Activated CD8-positive, alpha-beta memory T cell treated with anti-CD3 and anti-CD28 coated beads, Interleukin-2, amount 50 U/mL, for 1 hour (primary cell): ENCODE data around the gene AXIN1.
"Not testable (repeated sequence)": the region's sequence is repeated elsewhere in the genome, so short reads cannot be mapped to it uniquely, and the experiment has no call there.

Experiments
- DNase-seq: peaks from one replicate; pipeline ENCODE4 v3.0.0-alpha.2; 2020; ENCODE audit errors: extremely low read depth

AXIN1 gene, protein sequence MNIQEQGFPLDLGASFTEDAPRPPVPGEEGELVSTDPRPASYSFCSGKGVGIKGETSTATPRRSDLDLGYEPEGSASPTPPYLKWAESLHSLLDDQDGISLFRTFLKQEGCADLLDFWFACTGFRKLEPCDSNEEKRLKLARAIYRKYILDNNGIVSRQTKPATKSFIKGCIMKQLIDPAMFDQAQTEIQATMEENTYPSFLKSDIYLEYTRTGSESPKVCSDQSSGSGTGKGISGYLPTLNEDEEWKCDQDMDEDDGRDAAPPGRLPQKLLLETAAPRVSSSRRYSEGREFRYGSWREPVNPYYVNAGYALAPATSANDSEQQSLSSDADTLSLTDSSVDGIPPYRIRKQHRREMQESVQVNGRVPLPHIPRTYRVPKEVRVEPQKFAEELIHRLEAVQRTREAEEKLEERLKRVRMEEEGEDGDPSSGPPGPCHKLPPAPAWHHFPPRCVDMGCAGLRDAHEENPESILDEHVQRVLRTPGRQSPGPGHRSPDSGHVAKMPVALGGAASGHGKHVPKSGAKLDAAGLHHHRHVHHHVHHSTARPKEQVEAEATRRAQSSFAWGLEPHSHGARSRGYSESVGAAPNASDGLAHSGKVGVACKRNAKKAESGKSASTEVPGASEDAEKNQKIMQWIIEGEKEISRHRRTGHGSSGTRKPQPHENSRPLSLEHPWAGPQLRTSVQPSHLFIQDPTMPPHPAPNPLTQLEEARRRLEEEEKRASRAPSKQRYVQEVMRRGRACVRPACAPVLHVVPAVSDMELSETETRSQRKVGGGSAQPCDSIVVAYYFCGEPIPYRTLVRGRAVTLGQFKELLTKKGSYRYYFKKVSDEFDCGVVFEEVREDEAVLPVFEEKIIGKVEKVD

DNA sequence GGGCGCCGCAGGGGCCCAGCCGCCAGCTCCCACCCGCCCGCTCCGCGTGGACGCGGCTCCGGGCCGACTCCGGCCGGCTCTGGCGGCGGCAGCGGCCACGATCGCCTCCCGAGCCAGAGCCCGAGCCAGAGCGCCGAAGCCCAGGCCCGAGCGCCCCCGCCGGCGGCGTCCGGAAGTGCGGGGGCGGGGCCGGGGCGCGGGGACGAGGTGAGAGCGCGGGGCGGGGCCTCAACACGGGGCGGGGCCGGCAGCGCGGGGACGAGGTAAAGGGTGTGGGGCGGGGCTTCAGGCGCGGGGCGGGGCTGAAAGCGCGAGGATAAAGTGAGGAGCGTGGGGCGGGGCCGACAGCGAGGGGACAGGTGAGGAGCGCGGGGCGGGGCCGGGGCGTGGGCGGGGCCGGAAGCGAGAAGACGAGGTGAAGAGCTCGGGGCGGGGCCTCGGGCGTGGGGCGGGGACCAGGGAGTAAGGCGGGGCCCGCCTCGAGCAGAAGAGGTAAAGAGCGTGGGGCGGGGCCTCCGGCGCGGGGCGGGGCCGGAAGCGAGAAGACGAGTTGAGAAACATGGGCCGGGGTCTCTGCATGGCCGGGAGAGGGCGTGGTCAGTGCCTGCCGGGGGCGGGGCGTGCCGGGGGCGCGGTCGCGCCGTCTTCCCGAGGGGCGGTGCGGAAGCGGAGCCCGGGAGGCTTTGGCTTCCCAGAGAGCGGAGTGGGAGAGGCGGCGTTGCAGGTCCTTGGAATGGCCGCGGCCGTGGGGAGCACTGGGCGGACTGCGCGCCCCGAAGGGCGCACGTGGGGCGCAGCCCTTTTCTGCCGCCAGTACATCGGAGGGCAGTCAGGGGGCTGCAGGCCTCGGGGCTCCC is at the start of gene AXIN1:
AXIN1 (minus strand) TSS at position 177 of the 857 bp plus-strand sequence. CDS start 5,698 bp downstream, outside the sequence.
- DNase-seq = peak; percentile 100

DNA sequence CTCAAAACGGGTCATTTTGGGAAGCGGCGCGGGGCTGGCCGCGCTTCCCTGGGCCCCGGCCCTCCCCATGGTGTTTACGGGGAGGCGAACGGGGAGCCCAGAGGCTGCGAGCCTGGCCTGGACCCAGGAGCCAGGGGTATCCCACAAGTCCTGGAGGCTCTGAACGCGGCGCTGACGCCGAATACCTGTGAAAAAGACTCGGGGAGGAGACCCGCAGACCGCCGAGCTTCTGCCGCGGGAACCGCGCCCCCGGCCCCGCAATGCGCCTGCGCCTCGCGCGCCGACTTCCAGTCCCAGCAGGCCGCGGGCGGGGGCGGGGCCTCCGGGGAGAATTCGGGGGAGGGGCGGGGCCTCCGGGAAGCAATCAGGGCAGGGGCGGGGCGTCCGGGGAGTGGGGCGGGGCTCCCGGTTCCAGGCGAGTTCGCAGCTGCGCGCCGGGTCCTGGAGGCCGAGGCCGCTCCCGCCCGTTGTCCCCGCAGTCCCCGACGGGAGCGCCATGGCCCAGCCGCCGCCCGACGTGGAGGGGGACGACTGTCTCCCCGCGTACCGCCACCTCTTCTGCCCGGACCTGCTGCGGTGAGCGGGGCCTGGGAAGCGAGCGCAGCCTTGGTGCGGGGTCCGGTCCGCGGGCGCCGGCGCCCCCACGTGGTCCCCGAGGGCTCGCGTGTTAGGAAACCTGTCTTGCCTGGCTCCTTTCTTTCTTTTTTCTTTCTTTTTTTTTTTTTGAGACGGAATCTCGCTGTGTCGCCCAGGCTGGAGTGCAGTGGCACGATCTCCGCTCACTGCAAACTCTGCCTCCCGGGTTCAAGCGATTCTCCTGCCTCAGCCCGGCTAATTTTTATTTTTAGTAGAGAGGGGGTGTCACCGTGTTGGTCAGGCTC is 49.2 kb upstream of the AXIN1 start, which contains the start of gene DECR2:
DECR2 (plus strand) TSS at position 418 of the 881 bp plus-strand sequence; CDS start at position 497, 79 bp downstream.
- DNase-seq = peak; percentile 93

DNA sequence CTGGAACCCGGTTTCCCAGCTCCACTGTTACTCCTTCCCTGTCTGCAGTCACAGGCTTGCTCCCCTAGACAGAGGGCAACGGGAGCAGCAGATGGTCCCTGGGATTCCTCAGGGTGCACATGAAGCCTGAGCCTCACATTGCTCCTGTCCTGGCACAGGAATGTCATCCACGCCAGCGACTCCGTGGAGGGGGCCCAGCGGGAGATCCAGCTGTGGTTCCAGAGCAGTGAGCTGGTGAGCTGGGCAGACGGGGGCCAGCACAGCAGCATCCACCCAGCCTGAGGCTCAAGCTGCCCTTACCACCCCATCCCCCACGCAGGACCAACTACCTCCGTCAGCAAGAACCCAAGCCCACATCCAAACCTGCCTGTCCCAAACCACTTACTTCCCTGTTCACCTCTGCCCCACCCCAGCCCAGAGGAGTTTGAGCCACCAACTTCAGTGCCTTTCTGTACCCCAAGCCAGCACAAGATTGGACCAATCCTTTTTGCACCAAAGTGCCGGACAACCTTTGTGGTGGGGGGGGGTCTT is 47.6 kb upstream of the AXIN1 start:
- DNase-seq = no peak

DNA sequence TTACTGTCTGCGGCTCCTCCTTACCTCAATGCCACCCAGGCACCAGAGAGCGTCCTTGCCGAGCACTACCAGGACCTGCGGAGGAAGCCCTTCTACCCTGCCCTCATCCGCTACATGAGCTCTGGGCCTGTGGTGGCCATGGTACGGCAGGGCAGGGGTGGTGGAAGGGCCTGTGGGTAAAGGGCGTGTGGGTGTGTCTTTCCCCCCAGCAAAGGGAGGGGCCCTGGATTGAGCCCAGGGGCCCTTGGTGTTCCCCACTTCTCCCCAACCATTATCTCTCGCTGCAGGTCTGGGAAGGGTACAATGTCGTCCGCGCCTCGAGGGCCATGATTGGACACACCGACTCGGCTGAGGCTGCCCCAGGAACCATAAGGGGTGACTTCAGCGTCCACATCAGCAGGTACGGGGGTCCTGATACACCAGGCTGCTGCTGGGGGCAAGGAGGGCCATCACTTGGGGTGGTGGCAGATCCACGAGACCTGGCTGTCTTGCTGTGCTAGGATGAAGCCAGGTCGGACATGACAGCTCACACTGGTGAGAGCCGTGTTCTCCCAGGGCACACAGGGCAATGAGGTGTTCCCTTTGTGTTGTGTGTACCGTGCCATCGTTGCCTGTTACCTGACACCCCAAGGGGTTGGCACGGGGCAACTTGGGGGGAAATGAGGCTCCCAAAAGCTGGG is 47.0 kb upstream of the AXIN1 start:
- no peak for DNase-seq

DNA sequence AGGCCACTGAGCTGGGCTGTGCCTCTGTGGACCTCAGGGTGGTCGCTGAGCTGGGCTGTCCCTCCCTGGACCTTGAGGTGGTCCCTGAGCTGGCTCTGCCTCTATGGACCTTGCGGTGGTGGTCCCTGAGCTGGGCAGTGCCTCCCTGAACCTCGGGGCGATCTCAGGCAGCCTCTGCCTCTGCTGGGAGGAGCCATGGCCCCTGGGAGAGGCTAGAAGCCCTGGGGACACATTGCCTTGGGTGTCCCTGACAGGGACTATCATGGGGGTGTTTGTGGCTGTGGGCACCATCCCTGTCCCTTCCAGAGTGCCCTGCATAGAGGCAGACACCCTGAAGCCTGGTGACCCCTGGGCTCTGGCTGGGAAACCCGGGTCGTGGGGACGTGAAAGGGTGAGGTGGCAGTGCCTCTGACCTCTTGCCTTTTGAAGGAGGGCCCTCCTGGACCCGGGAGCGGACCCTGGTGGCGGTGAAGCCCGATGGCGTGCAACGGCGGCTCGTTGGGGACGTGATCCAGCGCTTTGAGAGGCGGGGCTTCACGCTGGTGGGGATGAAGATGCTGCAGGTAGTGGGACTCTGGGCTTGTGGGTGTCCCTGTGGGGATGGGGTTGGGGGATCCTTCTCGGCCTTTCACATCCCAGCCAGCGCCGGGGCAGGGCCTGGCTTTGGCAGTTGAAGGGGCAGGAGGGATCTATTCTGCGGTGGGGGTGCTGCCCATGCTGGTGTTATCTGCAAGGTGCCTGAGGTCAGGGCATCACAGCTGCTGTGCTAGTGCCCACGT is 46.2 kb upstream of the AXIN1 start:
- DNase-seq = no peak

DNA sequence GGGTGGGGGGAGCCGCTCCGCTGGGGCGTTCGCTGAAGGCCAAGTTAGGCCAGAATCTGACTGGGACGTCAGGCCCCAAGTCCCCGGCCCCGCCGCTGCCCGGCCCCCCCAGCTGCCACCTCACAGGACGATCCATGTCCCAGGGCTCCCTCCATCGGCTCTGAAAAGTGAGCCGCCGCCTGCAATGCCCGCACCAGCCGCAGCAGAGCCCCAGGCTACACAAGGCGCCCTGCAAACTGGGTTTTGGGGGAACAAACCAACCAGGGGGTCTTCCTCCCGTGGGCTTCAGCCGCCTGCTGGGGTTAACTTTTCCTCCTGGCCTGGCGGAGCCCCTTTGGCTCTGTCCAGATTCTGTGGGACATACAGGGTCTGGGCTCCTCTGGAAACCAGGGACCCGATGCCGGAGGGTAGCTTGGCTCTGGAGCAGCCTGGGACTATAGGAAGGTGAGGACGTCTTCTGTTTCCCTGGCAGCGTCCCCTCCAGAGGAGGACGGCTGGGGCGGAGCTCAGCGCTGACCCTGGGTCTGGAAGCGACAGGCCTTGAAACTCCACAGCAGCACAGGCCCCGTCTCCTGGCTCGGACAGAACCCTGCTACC is 45.3 kb upstream of the AXIN1 start:
- DNase-seq = no peak

DNA sequence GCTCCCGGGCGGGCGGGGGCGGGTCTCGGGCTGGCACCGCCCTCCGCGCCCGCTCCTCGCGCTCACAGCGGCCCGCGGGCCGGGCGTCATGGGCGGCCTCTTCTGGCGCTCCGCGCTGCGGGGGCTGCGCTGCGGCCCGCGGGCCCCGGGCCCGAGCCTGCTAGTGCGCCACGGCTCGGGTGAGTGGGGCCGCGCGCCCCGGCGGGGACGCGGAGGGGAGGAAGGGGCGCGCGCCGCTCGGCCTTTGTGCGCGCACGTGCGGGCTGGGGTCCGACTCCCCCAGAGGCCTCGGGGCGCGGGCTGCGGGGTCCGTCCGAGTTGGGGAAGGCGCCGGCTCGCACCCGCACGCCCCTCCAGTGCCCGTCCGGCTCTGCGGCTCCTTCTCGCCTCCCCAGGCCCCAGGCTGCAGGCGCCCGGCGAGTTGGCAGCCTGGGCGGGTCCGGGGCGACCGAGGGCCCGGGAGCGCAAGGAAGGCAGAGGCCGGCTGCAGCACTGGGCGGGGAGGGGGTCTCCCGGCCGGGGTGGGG is 44.7 kb upstream of the AXIN1 start, which contains the start of gene NME4:
NME4 (plus strand) TSS at position 65 of the 527 bp plus-strand sequence; CDS start at position 89, 24 bp downstream.
- DNase-seq = no peak

DNA sequence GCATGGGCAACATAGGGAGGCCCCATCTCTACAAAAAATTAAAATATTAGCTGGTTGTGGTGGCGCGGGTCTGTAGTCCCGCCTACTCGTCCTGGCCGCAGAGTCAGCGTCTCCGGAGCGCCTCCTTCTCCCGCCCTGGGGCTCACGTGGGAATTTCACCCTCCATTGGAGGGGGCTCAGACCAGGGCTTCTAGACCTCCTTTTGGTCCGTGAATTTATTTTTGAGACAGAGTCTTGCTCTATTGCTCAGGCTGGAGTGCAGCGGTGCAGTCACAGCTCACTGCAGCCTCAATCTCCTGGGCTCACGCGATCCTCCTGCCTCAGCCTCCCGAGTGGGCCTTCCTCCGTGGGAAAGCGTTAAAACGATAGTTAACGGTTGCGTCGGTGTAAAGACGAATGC is 44.1 kb upstream of the AXIN1 start:
- no peak for DNase-seq

DNA sequence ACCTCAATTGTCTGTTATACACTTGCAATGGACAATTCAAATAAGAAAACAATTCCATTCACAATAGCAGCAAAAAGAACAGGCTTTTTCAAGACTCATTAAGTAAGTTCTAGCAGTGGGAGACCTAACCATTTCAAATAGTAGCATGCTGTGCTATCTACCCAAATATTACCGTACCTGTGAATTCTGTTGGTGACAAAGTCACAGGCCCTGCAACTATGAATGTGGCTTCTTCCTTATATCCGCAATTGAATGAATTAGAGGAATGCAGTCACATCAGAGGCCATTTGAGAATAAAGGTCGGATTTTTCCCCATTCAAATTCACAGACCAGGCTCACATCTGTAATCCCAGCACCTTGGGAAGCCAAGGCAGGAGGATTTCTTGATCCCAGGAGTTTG is 43.7 kb upstream of the AXIN1 start:
- DNase-seq = no peak

DNA sequence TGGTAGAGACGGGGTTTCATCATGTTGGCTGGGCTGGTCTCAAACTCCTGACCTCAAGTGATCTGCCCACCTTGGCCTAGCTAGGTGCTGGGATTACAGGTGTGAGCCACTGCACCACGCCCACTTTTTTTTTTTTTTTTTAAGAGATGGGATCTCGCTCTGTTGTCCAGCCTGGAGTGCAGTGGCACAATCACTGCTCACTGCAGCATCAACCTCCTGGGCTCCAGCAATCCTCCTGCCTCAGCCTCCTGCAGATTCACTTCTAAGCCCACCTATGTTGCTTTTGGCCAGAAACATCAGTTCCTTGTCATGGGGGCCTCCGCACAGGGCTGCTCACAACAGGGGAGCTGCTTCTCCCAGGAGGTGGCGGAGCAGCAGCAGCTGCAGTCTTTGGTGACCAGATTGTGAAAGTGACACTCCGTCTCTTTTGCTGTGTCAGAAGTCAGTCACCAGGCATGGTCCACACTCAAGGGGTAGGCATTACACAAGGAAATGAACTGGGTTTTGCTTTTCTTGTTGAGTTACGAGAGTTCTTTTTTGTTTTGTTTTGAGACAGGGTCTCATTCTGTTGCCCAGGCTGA is 40.0 kb upstream of the AXIN1 start:
- no peak for DNase-seq

DNA sequence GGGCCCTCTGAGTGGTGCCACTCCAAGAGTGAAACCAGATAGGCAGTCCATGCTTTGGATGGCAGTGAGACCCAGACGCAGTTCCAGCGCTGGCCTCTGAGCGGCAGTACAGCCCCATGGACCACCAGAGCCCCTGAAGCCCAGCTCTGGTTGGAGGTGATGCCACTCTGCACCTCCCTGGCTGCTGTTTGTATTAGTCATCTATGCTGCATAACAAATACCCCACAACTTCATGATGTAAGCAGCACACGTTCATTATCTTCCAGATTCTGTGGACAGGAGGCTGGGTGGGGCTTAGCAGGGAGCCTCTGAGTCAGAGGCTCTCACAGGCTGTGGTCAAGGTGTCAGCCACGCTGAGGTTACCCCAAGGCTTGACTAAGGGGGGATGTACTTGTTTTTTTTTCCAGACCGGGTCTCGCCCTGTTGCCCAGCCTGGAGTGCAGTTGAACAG is 39.4 kb upstream of the AXIN1 start:
- DNase-seq = peak; percentile 54

DNA sequence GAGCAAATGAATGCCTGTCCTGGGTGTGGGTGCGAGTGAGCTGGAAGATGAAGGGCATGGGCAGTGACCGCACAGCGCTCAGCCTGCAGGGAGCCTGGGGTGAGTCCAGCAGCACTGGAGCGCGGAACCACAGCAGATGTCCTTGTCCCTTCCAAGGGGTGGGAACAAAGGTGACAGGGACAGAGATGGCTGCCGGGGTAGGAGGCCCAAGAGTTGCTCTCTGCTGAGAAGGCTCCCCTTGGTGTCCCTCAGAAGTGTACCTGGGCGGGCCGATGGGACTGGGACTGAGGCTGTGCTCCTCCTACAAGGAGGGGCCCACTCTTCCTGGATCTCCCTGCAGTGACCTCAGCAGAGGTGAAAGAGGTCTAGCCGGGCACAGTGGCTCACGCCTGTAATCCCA is 36.8 kb upstream of the AXIN1 start:
- no peak for DNase-seq

DNA sequence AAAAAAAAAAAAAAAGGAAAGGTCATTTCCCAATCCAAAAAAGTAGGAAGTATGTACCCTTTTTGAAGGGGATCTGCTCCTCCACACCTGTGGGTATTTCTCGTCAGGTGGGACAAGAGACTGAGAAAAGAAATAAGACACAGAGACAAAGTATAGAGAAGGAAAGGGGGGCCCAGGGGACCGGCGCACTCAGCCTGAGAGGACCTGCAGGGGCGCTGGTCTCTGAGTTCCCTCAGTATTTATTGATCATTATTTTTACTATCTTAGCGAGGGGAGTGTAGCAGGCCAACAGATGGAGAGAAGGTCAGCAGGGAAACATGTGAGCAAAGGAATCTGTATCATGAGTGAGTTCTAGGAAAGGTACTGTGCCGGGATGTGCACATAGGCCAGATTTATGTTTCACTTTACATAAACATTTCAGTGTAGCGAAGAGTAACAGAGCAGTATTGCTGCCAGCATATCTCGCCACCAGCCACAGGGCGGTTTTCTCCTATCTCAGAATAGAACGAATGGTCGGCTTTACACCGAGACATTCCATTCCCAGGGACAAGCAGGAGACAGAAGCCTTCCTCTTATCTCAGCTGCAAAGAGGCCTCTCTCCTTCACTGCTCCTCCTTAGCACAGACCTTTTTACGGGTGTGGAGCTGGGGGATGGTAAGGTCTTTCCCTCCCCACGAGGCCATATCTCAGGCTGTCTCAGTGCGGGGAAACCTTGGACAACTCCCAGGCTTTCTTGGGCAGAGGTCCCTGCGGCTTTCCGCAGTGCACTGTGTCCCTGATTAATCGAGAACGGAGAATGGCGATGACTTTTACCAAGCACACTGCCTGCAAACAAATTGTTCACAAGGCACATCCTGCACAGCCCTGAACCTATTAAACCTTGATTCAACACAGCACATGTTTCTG is 35.5 kb upstream of the AXIN1 start:
- DNase-seq = not testable (repeated sequence)

DNA sequence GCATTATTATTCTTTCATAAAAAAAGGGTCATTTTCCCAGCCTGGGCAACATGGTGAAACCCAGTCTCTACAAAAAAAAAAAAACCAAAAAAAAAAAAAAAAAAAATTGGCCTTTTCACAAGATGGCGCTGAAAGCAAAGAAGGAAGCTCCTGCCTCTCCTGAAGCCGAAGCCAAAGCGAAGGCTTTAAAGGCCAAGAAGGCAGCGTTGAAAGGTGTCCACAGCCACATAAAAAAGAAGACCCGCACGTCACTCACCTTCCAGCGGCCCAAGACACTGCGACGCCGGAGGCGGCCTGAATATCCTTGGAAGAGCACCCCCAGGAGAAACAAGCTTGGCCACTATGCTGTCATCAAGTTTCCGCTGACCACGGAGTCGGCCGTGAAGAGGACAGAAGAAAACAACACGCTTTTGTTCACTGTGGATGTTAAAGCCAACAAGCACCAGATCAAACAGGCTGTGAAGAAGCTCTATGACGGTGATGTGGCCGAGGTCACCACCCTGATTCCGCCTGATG is 34.2 kb upstream of the AXIN1 start:
- DNase-seq = no peak

DNA sequence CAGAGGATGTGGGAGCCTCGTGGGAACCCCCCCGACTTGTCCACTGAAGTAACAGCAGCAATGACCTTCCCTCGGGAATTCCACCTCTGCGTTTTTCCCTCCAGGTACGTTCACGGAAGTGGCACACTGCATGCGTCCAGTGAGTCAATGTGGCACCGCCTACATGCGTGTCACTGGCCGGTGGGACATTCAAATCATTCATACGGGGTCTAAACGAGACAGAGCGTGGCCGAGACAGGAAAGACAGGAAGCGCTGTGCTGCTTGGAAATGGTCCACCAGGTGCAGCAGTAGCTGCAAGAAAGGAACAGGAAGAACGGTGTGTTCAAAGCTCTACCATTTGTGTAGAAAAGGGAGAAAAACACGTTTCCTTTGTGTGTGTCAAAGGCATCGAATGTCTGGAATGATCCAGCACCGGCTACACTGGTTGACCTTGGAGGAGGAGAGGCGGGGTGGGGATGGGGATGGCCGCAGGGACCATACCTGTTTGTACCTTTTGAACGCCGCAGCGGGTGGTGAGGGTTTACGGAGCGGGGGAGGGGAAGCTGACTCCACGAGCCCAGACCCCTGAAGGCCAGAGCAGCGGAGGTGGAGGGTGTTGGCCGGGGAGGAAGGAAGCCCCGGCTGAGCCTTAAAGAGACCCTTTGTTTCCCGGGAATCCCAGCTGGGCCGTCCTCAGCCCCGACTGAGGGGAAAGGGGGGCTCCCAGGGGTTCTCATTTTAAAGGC is 31.0 kb upstream of the AXIN1 start:
- no peak for DNase-seq
